ENCODE results near the gene SNRPA.

SNRPA gene

DNA sequence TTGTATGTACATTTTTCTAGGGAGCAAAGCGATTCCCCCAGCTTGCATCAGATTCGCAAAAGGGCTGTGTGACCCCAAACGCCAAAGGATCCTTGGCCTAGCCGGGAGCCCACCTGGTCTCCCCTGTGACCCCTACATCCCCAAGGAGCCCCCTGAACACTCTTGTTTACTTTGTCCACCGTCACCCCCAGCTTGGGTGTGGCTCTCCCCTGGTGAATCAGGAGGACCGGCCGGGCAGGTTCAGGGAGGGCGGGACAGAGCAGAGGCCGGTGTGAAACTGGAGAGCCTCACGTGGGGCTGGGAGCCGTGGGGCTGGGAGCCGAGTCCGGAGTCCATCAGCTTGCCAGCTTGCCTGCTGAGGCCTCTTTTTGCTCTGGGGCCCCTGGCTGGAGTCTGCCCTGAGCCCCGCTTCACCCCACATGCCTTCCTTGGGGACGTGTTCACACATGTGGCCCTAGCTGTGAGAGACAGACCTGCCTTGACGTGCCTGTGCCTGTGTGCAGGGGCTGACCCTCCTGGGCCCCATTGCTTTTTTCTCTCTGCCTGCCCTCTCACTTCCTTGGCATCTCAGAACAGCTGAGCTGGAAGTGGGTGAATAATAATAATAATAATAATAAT, 32.1 kb upstream of the SNRPA start (continued):
- TF ChIP-seq, protein P1, sequence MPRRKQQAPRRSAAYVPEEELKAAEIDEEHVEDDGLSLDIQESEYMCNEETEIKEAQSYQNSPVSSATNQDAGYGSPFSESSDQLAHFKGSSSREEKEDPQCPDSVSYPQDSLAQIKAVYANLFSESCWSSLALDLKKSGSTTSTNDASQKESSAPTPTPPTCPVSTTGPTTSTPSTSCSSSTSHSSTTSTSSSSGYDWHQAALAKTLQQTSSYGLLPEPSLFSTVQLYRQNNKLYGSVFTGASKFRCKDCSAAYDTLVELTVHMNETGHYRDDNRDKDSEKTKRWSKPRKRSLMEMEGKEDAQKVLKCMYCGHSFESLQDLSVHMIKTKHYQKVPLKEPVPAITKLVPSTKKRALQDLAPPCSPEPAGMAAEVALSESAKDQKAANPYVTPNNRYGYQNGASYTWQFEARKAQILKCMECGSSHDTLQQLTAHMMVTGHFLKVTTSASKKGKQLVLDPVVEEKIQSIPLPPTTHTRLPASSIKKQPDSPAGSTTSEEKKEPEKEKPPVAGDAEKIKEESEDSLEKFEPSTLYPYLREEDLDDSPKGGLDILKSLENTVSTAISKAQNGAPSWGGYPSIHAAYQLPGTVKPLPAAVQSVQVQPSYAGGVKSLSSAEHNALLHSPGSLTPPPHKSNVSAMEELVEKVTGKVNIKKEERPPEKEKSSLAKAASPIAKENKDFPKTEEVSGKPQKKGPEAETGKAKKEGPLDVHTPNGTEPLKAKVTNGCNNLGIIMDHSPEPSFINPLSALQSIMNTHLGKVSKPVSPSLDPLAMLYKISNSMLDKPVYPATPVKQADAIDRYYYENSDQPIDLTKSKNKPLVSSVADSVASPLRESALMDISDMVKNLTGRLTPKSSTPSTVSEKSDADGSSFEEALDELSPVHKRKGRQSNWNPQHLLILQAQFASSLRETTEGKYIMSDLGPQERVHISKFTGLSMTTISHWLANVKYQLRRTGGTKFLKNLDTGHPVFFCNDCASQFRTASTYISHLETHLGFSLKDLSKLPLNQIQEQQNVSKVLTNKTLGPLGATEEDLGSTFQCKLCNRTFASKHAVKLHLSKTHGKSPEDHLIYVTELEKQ (tag by site-specific recombination; IDR thresholded peaks at IDR 0.05; ENCODE audit: borderline replicate concordance): no peak
- TF ChIP-seq TRIM28 (IDR thresholded peaks at IDR 0.05; ENCODE audit: borderline replicate concordance, low read length) (no peak), ZNF488 (tag by site-specific recombination; IDR thresholded peaks at IDR 0.05) (no peak), ZNF426 (tag by site-specific recombination; IDR thresholded peaks at IDR 0.05) (no peak), ZNF324 (tag by site-specific recombination; IDR thresholded peaks at IDR 0.05) (0 out of 2 replicates have a peak, but pooled peaks have one; percentile 11), MEIS1 (CRISPR knock-in tag; IDR thresholded peaks at IDR 0.05; ENCODE audit: borderline replicate concordance) (no peak), KLF1 (tag by site-specific recombination; IDR thresholded peaks at IDR 0.05) (peak; percentile 73), ZNF658 (tag by site-specific recombination; IDR thresholded peaks at IDR 0.05) (no peak), REPIN1 (tag by site-specific recombination; IDR thresholded peaks at IDR 0.05; ENCODE audit: low read depth) (no peak), ZEB2 (tag by site-specific recombination; IDR thresholded peaks at IDR 0.05) (no peak), IKZF3 (tag by site-specific recombination; IDR thresholded peaks at IDR 0.05) (no peak), ZFP37 (tag by site-specific recombination; IDR thresholded peaks at IDR 0.05) (no peak), ZNF302 (tag by site-specific recombination; IDR thresholded peaks at IDR 0.05; ENCODE audit: low read depth) (no peak), INSM2 (tag by site-specific recombination; IDR thresholded peaks at IDR 0.05) (no peak), ZNF169 (tag by site-specific recombination; IDR thresholded peaks at IDR 0.05) (no peak), ZNF514 (tag by site-specific recombination; IDR thresholded peaks at IDR 0.05) (no peak), ZNF473 (tag by site-specific recombination; IDR thresholded peaks at IDR 0.05) (no peak), ZNF37A (tag by site-specific recombination; IDR thresholded peaks at IDR 0.05) (no peak), ZNF211 (tag by site-specific recombination; IDR thresholded peaks at IDR 0.05; ENCODE audit: low read depth) (no peak), ZNF501 (tag by site-specific recombination; IDR thresholded peaks at IDR 0.05) (no peak), ZNF600 (tag by site-specific recombination; IDR thresholded peaks at IDR 0.05) (peak; percentile 64), ZNF621 (tag by site-specific recombination; IDR thresholded peaks at IDR 0.05) (no peak), ZNF155 (tag by site-specific recombination; IDR thresholded peaks at IDR 0.05) (no peak), ZNF76 (tag by site-specific recombination; IDR thresholded peaks at IDR 0.05; ENCODE audit: borderline replicate concordance, low read depth) (peak; percentile 52; the same call in 1 of the 2 replicates), ZBTB48 (tag by site-specific recombination; IDR thresholded peaks at IDR 0.05) (peak; percentile 84)
- TF ChIP-seq, protein P2, sequence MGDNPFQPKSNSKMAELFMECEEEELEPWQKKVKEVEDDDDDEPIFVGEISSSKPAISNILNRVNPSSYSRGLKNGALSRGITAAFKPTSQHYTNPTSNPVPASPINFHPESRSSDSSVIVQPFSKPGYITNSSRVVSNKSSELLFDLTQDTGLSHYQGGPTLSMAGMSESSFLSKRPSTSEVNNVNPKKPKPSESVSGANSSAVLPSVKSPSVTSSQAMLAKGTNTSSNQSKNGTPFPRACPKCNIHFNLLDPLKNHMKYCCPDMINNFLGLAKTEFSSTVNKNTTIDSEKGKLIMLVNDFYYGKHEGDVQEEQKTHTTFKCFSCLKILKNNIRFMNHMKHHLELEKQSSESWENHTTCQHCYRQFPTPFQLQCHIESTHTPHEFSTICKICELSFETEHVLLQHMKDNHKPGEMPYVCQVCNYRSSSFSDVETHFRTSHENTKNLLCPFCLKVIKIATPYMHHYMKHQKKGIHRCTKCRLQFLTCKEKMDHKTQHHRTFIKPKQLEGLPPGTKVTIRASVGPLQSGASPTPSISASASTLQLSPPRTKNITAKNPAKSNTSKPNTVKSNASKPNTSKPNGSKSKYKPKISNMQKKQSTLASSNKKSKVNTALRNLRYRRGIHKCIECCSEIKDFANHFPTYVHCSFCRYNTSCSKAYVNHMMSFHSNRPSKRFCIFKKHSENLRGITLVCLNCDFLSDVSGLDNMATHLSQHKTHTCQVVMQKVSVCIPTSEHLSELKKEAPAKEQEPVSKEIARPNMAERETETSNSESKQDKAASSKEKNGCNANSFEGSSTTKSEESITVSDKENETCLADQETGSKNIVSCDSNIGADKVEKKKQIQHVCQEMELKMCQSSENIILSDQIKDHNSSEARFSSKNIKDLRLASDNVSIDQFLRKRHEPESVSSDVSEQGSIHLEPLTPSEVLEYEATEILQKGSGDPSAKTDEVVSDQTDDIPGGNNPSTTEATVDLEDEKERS (tag by site-specific recombination; IDR thresholded peaks at IDR 0.05): peak; percentile 50; the same call in 1 of the 2 replicates
- TF ChIP-seq, protein P3, sequence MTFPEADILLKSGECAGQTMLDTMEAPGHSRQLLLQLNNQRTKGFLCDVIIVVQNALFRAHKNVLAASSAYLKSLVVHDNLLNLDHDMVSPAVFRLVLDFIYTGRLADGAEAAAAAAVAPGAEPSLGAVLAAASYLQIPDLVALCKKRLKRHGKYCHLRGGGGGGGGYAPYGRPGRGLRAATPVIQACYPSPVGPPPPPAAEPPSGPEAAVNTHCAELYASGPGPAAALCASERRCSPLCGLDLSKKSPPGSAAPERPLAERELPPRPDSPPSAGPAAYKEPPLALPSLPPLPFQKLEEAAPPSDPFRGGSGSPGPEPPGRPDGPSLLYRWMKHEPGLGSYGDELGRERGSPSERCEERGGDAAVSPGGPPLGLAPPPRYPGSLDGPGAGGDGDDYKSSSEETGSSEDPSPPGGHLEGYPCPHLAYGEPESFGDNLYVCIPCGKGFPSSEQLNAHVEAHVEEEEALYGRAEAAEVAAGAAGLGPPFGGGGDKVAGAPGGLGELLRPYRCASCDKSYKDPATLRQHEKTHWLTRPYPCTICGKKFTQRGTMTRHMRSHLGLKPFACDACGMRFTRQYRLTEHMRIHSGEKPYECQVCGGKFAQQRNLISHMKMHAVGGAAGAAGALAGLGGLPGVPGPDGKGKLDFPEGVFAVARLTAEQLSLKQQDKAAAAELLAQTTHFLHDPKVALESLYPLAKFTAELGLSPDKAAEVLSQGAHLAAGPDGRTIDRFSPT (tag by site-specific recombination; IDR thresholded peaks at IDR 0.05): 0 out of 2 replicates have a peak, but pooled peaks have one; percentile 28
- TF ChIP-seq, protein P4, sequence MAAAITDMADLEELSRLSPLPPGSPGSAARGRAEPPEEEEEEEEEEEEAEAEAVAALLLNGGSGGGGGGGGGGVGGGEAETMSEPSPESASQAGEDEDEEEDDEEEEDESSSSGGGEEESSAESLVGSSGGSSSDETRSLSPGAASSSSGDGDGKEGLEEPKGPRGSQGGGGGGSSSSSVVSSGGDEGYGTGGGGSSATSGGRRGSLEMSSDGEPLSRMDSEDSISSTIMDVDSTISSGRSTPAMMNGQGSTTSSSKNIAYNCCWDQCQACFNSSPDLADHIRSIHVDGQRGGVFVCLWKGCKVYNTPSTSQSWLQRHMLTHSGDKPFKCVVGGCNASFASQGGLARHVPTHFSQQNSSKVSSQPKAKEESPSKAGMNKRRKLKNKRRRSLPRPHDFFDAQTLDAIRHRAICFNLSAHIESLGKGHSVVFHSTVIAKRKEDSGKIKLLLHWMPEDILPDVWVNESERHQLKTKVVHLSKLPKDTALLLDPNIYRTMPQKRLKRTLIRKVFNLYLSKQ (tag by site-specific recombination; IDR thresholded peaks at IDR 0.05; ENCODE audit: borderline replicate concordance): no peak
